ENCODE data around the gene CLCNKA. TPM values are rescaled to one million over a fixed set of nuclear protein-coding genes. Genes with fewer than 3 reads are reported as not detected.

Gene CLCNKA
- total and polyA plus RNA-seq, 3 donors from 2014 or later, result 6.5 to 9.9 (median 6.9) TPM

DNA sequence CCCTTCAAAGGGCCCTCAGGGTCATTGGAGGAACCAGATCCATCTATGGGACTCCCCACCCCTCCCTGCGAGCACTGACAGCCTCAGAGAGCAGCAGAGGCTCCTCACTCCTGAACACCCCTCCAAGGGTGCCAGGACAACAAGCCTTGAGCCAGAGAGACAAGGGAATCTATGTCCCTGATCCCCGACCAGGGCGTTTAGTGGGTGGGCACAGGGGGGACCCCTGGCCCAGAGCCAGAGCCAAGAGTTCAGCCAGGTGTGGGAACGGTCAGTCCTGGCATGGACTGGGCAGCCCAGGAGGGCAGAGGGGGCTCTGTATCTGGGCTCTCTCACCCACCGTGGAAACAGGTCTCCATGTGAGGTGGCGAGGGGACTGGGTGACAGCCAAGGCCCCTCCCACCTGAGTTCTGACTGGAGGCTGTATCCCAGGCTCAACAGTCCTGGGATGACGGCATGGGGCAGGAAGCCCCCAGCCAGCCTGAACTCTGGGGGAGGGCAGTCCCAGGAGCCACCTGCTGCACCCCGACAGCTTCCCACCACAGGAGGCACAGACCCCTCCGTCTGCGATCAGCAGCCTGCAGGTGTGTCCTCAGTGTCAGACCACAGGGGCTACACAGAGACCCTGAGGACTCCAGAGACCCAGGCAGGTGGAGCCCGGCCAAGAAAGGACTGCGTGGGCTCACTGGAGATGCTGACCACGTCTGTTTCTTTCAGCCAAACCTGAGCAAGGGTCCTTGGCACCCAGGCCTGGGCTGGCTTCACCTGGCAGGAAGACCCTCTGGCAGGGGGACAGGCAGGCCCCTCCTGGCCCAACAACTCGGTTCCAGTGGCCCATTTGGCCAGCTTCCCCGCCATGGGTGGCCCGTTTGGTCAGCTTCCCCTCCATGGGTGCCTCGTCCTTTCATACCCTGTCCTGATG is 29.0 kb upstream of the CLCNKA start:
- no peak overlapping the region for H3K4me3 ChIP-seq
- no peaks in the 10 kb centered on the region for H3K9me3 ChIP-seq
- WGBS, 2 donors, result 84 to 99% methylated on average over 8 to 17 of the region's 17 CpGs
- DNase-seq, result no peak
- no peaks in the 10 kb centered on the region for H3K27me3 ChIP-seq
- no peaks in the 10 kb centered on the region for H3K4me1 ChIP-seq
- no peak overlapping the region for H3K27ac ChIP-seq
- intact Hi-C loops (cut with DNase I; ENCODE audit: low total_unique reads), result no loop called here
- TF ChIP-seq POLR2A (IDR thresholded peaks at IDR 0.05), result no peak
- TF ChIP-seq, protein P1, sequence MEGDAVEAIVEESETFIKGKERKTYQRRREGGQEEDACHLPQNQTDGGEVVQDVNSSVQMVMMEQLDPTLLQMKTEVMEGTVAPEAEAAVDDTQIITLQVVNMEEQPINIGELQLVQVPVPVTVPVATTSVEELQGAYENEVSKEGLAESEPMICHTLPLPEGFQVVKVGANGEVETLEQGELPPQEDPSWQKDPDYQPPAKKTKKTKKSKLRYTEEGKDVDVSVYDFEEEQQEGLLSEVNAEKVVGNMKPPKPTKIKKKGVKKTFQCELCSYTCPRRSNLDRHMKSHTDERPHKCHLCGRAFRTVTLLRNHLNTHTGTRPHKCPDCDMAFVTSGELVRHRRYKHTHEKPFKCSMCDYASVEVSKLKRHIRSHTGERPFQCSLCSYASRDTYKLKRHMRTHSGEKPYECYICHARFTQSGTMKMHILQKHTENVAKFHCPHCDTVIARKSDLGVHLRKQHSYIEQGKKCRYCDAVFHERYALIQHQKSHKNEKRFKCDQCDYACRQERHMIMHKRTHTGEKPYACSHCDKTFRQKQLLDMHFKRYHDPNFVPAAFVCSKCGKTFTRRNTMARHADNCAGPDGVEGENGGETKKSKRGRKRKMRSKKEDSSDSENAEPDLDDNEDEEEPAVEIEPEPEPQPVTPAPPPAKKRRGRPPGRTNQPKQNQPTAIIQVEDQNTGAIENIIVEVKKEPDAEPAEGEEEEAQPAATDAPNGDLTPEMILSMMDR (IDR thresholded peaks at IDR 0.05), result no peak
- H3K36me3 ChIP-seq (ENCODE audit: low read depth, missing control alignments), result no peaks in the 10 kb centered on the region

DNA sequence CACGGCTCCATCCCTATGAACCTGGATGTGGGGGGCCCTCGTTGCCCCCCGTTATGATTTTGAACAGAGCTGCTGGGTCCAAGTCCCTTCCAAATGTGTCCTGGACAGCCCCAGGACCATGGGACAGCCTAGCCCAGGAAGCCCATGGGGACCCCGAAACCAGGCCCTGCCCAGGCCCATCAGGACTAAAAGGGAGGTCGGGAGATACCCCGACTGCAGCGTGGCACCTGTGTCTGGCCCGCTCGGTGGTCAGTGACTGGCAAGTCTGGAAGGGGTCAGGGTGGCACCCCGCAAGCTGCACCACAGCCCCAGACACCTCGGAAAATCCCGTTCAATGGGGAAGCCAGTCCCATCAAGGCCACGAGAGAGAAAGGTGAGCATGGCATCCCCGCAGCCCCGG is 28.2 kb upstream of the CLCNKA start:
- Histone ChIP-seq H3K27ac (no peak overlapping the region), H3K4me3 (no peak overlapping the region), H3K27me3 (no peaks in the 10 kb centered on the region), H3K9me3 (no peaks in the 10 kb centered on the region), H3K4me1 (no peaks in the 10 kb centered on the region), H3K36me3 (ENCODE audit: low read depth, missing control alignments) (no peaks in the 10 kb centered on the region)
- 92% methylated on average over 7 to 15 of the region's 15 CpGs for WGBS, 2 donors
- DNase-seq, result no peak
- intact Hi-C loops (cut with DNase I; ENCODE audit: low total_unique reads), result no loop called here
- TF ChIP-seq, protein P1 (IDR thresholded peaks at IDR 0.05), result no peak
- no peak for TF ChIP-seq POLR2A (IDR thresholded peaks at IDR 0.05)

GRCh38 chr1:15994081-15994480 is 27.8 kb upstream of the CLCNKA start:
- H3K36me3 ChIP-seq (ENCODE audit: low read depth, missing control alignments), result no peaks in the 10 kb centered on the region

GRCh38 chr1:15994590-15995351 is 27.1 kb upstream of the CLCNKA start:
- no peak for TF ChIP-seq POLR2A (IDR thresholded peaks at IDR 0.05)
- TF ChIP-seq, protein P1 (IDR thresholded peaks at IDR 0.05), result peak; percentile 72 to 80 (median 75)
- H3K27me3 ChIP-seq, result no peaks in the 10 kb centered on the region
- DNase-seq, result peak; percentile 76
- no peaks in the 10 kb centered on the region for H3K9me3 ChIP-seq
- H3K36me3 ChIP-seq (ENCODE audit: low read depth, missing control alignments), result no peaks in the 10 kb centered on the region
- intact Hi-C loops (cut with DNase I; ENCODE audit: low total_unique reads), result no loop called here
- WGBS, 2 donors, result 73 to 88% methylated on average over 10 to 11 of the region's 11 CpGs
- H3K27ac ChIP-seq, result no peak overlapping the region
- no peaks in the 10 kb centered on the region for H3K4me1 ChIP-seq
- no peak overlapping the region for H3K4me3 ChIP-seq

More at GRCh38 chr1:15994081-15994480, 27.8 kb upstream of the CLCNKA start:
- no peak overlapping the region for H3K27ac ChIP-seq
- WGBS, 2 donors, result 91 to 92% methylated on average over 10 of the region's 10 CpGs
- TF ChIP-seq, protein P1 (IDR thresholded peaks at IDR 0.05), result no peak
- no peak for TF ChIP-seq POLR2A (IDR thresholded peaks at IDR 0.05)
- no peak overlapping the region for H3K4me3 ChIP-seq
- intact Hi-C loops (cut with DNase I; ENCODE audit: low total_unique reads), result no loop called here
- no peak for DNase-seq
- no peaks in the 10 kb centered on the region for H3K27me3 ChIP-seq
- no peaks in the 10 kb centered on the region for H3K9me3 ChIP-seq
- no peaks in the 10 kb centered on the region for H3K4me1 ChIP-seq

All from testis (tissue), 3 donors.